Peyer's patch (tissue), 4 donors: Measurements from ENCODE around the gene CHST11. TPM values are rescaled to one million over a fixed set of nuclear protein-coding genes. Genes with fewer than 3 reads are reported as not detected.

Experiments
- DNase-seq, 3 donors: peaks; one replicate each; pipeline ENCODE4 v3.0.0-alpha.2; 2017 to 2019
- H3K27ac ChIP-seq, 4 donors: fragments of 200-600 bp; sonication (generic); one replicate each; pipeline ENCODE4 v1.5.1; 2016 to 2019
- H3K27me3 ChIP-seq, 2 donors: fragments of 200-600 bp; sonication (generic); one replicate each; pipeline ENCODE4 v1.5.1; 2019
- H3K36me3 ChIP-seq, 3 donors: fragments of 200-600 bp; sonication (generic); one replicate each; pipeline ENCODE4 v1.5.1; 2016 to 2019
- H3K4me1 ChIP-seq, 4 donors: fragments of 200-600 bp; sonication (generic); one replicate each; pipeline ENCODE4 v1.5.1; 2016 to 2019
- H3K4me3 ChIP-seq, 4 donors: fragments of 200-600 bp; sonication (generic); 1 replicate in 3 of 4; 2 replicates in 1 of 4; pipeline ENCODE4 v1.5.1; 2016 to 2019; ENCODE audit warnings: mild to moderate bottlenecking in 1 of 4
- H3K9me3 ChIP-seq, 4 donors: fragments of 200-600 bp; sonication (generic); one replicate each; pipeline ENCODE4 v1.5.1; 2016 to 2019; ENCODE audit warnings: mild to moderate bottlenecking in 1 of 4
- CTCF ChIP-seq, 6 experiments: fragments of 450-650 bp in 4 of 6; fragments of 200-600 bp in 2 of 6; sonication (generic) in 1 of 6; IDR thresholded peaks; one replicate each; pipeline ENCODE4 v1.5.1; 2017 to 2019; ENCODE audit warnings: antibody characterized with exemption in 6 of 6, mild to moderate bottlenecking in 3 of 6, moderate library complexity in 1 of 6
- POLR2A ChIP-seq, 2 donors: fragments of 450-650 bp; IDR thresholded peaks; one replicate each; pipeline ENCODE4 v1.5.1; 2017; ENCODE audit warnings: antibody characterized with exemption in 2 of 2, mild to moderate bottlenecking in 2 of 2, moderate library complexity in 2 of 2
- total RNA-seq, 4 donors: library from RNA; depleted of rRNA; stranded (reverse); fragments of >200 nt; gene quantifications; one replicate each; pipeline ENCODE4 v1.1.0, GENCODE V29; 2016

Gene CHST11
- total RNA-seq, 4 donors from 2014 or later, result 9.9 to 119 (median 15.6) TPM

- TF ChIP-seq CTCF (IDR thresholded peaks at IDR 0.05), result no peak
- TF ChIP-seq POLR2A (IDR thresholded peaks at IDR 0.05), result no peak
- H3K36me3 ChIP-seq, result no peaks in the 10 kb centered on the region
- no peak overlapping the region for H3K4me3 ChIP-seq
- no peak for DNase-seq
- H3K4me1 ChIP-seq, result peaks cover 0 to 12% (median 7%) of the 10 kb centered on the region in 4 donors
- H3K27me3 ChIP-seq, result no peaks in the 10 kb centered on the region
- no peaks in the 10 kb centered on the region for H3K9me3 ChIP-seq
- no peak overlapping the region for H3K27ac ChIP-seq
Observed at GRCh38 chr12:104599272-104600035, 142.7 kb downstream of the CHST11 start.

- no peak overlapping the region for H3K4me3 ChIP-seq
- no peaks in the 10 kb centered on the region for H3K36me3 ChIP-seq
- no peak for TF ChIP-seq CTCF (IDR thresholded peaks at IDR 0.05)
- TF ChIP-seq POLR2A (IDR thresholded peaks at IDR 0.05), result no peak
- DNase-seq, result no peak
- no peak overlapping the region for H3K27ac ChIP-seq
- no peaks in the 10 kb centered on the region for H3K27me3 ChIP-seq
- no peaks in the 10 kb centered on the region for H3K9me3 ChIP-seq
- peaks cover 0 to 12% (median 7%) of the 10 kb centered on the region in 4 donors for H3K4me1 ChIP-seq
Observed at GRCh38 chr12:104600036-104600712, 143.4 kb downstream of the CHST11 start.

GRCh38 chr12:104600790-104601739 lies 144.3 kb downstream of the CHST11 start:
- peak overlapping the region in 1 of 4 donors; percentile 14 for H3K27ac ChIP-seq
- no peak overlapping the region for H3K4me3 ChIP-seq
- H3K9me3 ChIP-seq, result no peaks in the 10 kb centered on the region
- peaks cover 0 to 8% (median 7%) of the 10 kb centered on the region in 4 donors for H3K4me1 ChIP-seq
- no peaks in the 10 kb centered on the region for H3K27me3 ChIP-seq
- no peak for TF ChIP-seq POLR2A (IDR thresholded peaks at IDR 0.05)
- no peak for TF ChIP-seq CTCF (IDR thresholded peaks at IDR 0.05)
- no peaks in the 10 kb centered on the region for H3K36me3 ChIP-seq
- no peak for DNase-seq

- TF ChIP-seq POLR2A (IDR thresholded peaks at IDR 0.05), result no peak
- no peak for TF ChIP-seq CTCF (IDR thresholded peaks at IDR 0.05)
- H3K4me1 ChIP-seq, result peaks cover 0 to 8% (median 7%) of the 10 kb centered on the region in 4 donors
- H3K36me3 ChIP-seq, result no peaks in the 10 kb centered on the region
- no peaks in the 10 kb centered on the region for H3K27me3 ChIP-seq
- H3K27ac ChIP-seq, result no peak overlapping the region
- no peak overlapping the region for H3K4me3 ChIP-seq
- DNase-seq, result no peak
- no peaks in the 10 kb centered on the region for H3K9me3 ChIP-seq
Observed at GRCh38 chr12:104602406-104602805, 145.7 kb downstream of the CHST11 start.

GRCh38 chr12:104602896-104603295 lies 146.1 kb downstream of the CHST11 start:
- H3K4me3 ChIP-seq, result no peak overlapping the region
- H3K4me1 ChIP-seq, result peaks cover 0 to 8% (median 7%) of the 10 kb centered on the region in 4 donors
- H3K9me3 ChIP-seq, result no peaks in the 10 kb centered on the region
- H3K36me3 ChIP-seq, result no peaks in the 10 kb centered on the region
- TF ChIP-seq POLR2A (IDR thresholded peaks at IDR 0.05), result no peak
- TF ChIP-seq CTCF (IDR thresholded peaks at IDR 0.05), result no peak
- no peak overlapping the region for H3K27ac ChIP-seq
- H3K27me3 ChIP-seq, result no peaks in the 10 kb centered on the region
- no peak for DNase-seq
